Stimulated activated CD8-positive, alpha-beta memory T cell treated with anti-CD3 and anti-CD28 coated beads, Interleukin-7, amount 100 ng/mL, for 4 hours (primary cell): ENCODE results near the gene PARP1.
"Not testable (repeated sequence)": the region's sequence is repeated elsewhere in the genome, so short reads cannot be mapped to it uniquely, and the experiment has no call there.

Source experiments
- DNase-seq, 2 donors: peaks; one replicate each; pipeline ENCODE4 v3.0.0-alpha.2; 2020; ENCODE audit warnings: low read depth in 2 of 2

PARP1 gene

DNA sequence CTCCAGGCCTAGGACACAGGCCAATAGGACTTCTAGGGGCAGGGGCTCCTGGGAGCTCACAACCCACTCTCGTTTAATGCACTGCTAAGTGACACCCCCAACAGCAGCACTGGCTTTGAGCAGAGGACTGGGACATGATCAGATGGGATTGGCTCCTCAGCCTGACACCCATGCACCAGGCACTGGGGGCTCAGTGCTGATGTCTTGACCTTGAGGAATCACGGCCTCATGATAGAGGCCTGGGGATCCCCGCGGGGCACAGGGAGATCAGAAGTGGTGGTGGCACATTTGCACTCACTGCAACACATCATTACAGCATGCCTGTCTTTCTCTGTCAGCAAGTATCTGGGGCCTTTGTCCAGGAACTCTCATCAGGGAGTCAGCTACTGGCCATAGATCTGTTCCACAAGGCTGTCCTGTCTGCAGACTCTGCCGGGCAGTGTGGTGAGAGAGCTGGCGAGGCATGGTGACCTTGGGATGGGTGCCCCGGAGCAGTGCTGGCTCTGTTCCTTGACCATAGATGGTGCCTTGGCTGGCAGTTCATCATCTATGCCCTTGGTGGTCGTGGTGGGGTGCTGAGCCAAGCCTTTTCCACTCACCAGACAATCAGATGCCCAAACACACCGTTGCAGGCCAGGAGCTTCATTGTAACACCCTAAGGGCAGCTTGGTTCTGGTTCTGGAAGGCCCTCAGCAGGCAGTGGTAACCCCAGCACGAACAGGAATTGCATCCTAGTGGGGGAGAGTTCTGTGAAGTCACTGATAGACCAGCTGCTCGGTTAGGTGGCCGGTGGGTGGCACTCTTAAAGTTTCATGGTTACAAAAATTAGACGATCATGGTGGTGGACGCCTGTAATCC is 22.2 kb upstream of the PARP1 start:
- no peak for DNase-seq

DNA sequence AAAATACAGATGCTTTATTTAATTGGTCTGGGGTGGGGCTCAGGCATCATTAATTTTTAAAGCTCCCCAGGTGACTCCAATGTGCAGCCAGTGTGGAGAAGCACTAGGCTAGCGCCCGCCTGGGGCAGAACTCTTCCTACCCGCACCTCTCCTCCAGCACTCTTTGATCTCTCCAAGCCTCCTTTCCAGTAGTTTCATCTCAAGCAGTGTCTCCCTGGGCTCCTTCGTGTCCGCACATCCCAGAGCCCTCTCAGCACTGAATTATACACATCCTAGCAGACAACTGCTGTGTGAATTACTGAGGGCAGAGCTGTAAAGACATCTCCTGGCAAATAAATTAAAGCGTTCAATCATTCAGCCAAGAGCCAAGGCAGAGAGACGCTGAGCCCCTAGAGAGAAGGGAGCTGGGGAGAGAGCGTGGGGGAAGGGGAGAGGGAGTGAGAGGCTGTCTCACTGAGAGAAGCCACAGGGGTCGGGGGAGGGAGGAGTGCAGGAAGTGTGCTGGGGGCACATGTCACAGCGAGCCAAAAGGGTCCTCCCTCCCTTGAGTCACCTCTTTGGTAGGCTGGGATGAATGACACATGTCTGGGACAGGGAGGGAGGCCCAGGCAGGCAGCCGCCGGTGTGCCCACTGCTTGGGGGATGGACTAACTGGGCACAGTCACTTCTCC is 21.0 kb upstream of the PARP1 start:
- DNase-seq = peak; percentile 19 to 37

DNA sequence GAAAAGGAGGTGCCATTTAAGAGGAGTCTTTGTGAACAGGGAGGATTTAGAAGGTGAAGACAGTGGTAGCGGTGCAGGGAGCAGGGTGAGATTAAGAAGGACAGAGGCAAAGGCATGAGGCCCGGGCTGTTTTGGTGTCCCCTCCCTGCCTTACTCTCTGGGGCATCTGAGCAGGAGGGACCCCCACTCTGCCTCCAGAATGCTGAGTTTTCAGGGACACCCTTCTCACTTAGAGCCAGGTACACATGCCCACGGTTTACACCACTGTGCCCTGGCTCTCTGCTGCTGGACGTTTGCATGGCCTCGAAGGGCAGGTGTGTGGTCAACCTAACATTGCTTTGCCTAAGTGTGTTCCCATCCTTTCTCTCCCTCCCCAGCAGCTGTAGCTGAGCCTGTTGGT is 20.5 kb upstream of the PARP1 start:
- no peak for DNase-seq

DNA sequence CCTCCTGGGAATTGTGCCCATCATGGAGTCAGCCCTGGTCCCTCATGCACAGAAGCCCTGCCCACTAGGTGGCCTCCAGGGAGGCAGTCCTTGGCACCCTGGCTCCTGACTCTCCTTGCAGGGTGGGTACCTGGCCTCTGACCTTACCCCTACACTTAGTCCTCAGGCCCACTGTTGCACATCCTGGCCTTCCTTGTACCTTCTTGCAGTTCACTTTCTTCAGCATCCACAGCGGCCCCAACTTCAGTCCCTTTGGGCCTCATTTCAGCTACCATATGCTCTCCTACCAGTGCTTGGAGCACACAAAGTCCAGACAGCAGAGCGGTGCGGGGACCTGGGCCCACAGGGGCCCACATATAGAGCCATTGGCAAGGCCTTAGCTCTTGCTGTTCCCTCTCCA is 19.2 kb upstream of the PARP1 start:
- DNase-seq = no peak

DNA sequence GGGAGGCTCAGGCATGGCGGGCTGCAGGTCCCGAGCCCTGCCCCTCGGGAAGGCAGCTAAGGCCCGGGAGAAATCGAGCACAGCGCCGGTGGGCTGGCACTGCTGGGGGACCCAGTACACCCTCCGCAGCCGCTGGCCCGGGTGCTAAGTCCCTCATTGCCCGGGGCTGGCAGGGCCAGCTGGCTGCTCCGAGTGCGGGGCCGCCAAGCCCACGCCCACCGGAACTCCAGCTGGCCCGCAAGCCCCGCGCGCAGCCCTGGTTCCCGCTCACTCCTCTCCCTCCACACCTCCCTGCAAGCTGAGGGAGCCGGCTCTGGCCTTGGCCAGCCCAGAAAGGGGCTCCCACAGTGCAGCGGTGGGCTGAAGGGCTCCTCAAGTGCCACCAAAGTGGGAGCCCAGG is 18.5 kb upstream of the PARP1 start:
- not testable (repeated sequence) for DNase-seq

DNA sequence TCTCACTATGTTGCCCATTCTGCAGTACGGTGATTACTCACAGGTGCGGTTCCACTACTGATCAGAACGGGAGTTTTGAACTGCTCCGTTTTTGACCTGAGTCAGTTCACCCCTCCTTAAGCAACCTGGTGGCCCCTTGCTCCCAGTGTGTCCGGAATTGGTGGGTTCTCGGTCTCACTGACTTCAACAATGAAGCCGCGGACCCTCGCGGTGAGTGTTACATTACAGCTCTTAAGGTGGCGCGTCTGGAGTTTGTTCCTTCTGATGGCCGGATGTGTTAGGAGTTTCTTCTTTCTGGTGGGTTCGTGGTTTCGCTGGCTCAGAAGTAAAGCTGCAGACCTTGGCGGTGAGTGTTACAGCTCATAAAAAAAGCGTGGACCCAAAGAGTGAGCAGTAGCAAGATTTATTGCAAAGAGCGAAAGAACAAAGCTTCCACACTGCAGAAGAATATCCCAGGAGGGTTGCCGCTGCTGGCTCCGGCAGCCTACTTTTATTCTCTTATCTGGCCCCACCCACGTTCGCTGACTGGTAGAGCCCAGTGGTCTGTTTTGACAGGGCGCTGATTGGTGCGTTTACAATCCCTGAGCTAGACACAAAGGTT is 17.6 kb upstream of the PARP1 start:
- no peak for DNase-seq

DNA sequence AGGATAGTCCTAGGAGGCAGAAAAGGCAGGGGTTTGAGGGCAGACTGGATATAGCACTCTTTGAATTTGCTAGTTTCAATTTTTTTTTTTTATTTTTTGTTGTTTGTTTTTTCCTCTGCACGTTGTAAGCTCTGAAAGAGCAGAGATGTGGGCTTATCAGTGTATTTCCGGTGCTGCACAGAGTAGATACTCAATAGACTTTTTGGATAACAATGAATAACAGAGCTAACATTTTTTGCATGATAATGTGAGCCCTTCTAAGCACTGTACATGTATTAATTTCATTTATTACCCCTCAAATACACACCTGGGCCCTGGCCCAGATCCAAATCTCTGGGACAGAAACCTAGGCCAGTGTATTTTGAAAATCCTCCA is 17.1 kb upstream of the PARP1 start:
- no peak for DNase-seq

DNA sequence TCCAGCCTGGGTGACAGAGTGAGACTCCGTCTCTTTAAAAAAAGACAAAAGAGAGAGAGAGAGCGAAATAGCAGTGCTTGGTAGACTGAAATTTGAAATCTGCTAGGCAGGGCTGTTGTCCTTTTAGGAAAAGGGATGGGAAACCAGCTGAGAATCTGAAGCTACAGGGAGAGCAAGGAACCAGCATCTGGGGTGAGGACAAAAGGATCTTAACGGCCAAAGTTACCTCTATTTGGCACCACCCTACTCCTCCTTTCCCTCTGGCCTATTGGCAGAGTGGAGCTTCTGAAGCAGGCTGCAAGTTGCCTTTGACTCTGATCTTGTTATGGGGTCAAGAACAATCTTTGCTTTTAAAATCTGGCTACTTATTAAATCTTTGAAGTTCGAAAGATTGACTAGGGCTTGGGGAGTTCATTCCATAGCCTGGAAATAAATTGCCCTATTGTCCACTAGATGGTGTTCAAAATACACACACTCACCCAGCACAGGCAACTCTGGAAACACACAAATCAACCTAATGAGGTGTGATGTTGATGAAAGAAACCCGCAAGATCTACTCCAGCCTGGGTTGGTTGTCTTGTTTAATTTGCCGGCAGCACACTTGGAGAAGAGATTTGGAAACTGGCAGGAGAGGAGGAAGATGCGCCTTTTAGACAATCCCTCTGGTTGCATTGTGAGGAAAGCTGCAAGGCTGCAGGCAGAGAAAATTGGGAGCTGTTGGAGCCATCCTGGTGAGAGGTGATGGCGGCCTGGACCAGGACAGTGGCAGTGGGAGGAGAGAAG is 16.5 kb upstream of the PARP1 start:
- no peak for DNase-seq

DNA sequence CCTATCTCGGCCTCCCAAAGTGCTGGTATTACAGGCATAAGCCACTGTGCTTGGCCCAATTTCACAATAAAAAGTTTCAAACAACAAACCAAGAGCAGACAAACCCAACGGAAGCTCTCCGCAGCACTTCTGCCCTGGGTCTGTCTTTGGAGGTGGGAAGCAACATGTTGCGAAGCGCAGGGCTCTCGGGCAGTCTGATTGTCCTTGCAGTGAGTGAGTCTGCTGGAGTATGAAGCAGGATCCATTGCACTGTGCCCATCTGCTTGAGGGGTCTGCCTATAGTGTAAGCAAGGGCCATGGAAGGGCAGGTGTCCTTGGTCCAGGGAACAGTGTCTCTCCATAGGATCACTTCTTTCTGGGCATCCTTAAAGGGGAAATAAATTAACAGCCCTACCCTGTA is 14.6 kb upstream of the PARP1 start:
- DNase-seq = no peak

DNA sequence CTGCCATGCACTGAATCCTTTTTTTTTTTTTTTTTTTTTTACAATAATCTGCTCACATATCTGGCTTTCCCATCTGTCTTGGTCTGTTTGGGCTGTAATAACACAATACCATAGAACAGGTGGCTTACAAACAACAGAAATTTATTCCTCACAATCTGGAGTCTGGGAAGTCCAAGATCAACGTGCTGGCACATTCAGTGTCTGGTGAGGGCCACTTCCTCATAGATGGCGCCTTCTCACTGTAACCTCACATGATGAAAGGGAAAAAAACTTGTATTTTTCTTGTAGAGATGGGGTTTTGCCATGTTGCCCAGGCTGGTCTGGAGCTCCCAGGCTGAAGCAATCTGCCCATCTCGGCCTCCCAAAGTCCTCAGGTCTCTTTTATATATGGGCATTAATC is 13.0 kb upstream of the PARP1 start:
- no peak for DNase-seq

DNA sequence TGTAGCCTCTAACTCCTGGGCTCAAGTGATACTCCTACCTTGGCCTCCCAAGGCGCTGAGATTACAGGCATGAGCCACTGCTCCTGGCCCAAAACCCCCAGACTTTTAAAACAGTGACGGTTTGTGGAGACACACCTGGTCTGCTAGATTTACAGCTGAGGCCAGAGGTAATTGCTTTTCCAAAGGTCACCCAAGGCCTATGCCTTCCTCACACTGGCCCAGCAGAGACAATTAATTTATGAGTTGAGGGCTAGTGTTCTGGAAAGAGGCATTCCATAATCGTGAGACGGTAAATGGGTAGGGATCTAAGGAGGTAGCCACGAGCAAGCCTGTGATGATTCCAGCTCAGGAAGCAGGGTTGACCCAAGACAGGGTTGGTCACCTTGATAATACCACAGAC is 12.4 kb upstream of the PARP1 start:
- no peak for DNase-seq

DNA sequence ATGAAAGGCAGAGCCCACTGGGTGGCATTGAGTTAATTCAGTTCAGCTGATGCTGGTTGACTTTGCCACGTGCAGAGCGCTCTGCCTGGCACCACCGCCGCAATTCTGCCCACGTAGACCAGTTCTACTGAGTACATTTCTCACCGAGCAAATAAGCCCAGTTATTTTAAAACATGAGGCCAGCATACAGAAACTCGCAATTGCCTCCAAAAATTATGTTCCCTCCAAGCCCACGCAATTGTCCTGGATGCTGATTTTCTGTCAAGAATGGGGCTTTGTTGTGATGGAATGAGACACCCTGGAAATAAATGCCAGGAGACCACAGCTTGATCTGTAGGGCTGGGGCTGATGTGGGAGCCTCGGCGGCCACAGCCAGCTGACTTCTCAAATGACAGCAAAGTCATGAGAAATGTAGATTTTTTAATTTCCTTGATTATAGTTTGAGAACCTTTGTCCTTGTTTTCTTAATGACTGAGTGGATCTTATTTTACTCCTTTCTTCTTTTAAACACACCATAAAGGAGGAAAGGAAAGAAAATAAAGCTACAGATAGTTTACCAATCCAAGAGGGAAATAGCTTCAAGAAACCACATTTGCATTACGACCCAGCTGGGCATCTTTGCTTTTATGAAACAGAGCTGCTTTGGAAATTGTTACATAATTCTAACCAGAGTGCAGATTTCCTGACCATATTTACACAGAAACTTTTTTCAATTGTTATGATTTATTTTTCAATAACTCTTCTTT is 11.6 kb upstream of the PARP1 start:
- DNase-seq = no peak

DNA sequence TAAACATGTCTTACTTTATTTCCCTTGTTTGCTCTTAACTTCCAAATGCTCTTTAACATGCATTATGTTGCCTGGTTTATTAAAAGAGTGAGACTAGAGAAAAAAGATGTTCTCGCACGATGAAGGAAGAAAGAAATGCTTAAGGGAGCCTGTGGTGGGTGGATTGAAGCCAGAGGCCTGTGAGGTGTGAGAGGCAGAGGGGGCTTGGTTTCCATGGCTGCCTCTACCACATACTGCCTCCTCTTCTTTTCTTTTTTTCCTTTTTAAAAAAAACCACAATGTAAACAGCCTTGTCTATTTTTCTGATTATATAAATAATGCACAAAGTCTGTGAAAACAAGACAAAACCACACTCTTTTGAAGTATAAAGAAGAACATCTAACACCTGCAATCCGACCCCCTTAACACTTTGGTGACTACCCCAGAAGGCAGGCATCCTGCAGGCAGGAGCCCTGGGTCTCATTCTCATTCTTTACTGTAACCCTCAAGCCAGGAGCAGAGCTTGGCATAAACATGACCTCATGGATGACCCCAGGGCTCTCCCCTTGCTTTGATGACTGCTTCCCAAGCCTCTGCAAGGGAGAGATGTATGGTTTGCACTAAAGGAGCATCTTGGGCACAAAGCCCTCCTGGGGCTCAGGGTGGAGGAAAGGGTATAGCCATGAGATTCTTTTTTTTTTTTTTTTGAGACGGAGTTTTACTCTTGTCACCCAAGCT is 10.1 kb upstream of the PARP1 start:
- DNase-seq = no peak

DNA sequence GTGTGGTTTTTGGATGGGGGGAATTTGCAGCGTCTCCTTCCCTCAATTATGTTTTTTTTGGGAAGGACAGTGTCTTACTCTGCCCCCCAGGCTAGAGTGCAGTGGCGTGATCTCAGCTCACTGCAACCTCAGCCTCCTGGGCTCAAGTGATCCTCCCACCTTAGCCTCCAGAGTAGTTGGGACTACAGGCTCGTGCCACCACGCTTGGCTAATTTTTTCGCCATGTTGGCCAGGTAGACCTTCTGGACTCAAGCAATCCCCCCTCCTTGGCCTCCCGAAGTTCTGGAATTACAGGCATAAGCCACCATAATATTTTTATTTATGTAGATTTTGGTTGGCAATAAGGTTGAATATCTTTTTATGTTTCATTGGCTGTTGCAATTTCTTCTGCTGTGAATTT is 9.5 kb upstream of the PARP1 start:
- DNase-seq = no peak

DNA sequence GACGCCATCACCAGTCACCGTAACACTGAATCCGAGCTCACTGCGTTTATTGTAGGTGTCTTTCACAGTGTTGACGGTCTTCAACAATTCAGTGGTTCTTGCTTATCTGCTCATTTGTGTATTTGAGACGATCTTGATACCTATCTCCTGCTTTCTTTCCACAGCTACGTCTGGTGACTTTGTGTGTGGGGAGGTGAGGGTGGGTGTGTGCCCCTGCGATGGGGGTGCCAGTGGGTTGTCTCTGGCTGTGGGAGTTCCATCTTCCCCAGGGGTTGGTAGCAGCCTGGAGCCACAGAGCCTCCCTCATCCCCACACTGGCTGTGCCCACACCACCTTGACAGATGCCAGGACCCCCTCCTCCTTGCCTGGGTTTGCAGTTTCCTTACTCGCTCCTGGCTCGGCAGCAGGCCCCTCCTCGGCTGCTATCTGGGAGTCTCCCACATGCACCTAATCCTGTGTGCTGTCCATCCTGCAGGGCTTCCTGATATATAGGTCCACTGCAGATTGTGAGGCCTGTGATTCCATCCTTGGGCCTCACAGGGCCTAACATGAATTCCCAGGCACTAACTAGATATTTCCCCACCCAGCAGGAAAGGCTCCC is 6.3 kb upstream of the PARP1 start:
- DNase-seq = no peak

DNA sequence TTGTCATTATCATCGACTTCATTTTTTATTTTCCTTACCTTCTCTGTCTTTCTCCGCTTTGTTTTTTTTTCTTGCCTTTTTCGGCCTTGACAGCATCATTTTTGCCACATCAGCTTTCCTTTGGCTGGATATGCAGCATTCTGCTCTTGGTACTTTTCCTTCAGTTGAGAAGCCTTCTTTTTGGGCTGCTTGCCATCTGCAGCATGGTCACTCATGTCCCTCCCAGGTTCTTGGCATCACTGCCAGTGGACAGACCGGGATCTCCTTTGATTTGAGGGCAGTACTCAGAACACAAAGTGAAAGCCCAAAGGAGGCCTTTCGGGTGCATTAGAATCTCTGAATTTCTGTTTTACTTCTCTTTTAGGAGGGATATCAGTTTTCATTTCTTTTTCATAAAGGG is 3.7 kb upstream of the PARP1 start:
- DNase-seq = no peak

DNA sequence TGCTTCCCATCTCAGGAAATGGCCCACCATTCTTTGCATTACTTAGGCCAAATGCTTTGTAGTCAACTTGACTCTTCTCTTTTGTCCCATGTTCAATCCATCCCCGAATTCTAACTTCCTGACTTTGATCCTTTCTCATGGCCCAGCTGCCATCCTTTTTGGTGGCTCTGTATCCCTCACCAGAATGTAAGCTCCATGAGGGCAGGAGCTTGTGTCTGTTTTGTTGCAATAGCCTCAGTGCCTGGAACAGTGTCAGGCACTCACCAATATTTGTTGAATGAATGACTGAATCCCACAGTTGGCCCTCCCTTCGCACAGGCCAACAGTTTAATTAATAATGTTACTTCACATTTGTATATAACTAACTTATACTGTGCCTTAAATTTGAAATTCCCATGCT is 3.1 kb upstream of the PARP1 start:
- DNase-seq = no peak

DNA sequence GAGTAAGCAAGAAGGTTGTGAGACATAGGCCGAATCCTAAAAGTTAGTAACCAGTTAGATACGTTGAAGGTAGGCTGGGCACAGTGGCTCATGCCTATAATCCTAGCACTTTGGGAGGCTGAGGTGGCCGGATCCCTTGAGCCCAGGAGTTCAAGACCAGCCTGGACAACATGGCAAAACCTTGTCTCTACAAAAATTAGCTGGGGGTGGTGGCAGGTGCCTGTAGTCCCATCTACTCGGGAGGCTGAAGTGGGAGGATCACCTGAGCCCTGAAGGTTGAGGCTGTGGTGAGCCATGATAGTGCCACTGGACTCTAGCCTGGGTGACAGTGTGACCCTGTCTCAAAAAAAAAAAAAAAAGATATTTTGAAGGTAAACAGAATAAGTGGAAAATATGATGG is 1.5 kb upstream of the PARP1 start:
- DNase-seq = no peak

DNA sequence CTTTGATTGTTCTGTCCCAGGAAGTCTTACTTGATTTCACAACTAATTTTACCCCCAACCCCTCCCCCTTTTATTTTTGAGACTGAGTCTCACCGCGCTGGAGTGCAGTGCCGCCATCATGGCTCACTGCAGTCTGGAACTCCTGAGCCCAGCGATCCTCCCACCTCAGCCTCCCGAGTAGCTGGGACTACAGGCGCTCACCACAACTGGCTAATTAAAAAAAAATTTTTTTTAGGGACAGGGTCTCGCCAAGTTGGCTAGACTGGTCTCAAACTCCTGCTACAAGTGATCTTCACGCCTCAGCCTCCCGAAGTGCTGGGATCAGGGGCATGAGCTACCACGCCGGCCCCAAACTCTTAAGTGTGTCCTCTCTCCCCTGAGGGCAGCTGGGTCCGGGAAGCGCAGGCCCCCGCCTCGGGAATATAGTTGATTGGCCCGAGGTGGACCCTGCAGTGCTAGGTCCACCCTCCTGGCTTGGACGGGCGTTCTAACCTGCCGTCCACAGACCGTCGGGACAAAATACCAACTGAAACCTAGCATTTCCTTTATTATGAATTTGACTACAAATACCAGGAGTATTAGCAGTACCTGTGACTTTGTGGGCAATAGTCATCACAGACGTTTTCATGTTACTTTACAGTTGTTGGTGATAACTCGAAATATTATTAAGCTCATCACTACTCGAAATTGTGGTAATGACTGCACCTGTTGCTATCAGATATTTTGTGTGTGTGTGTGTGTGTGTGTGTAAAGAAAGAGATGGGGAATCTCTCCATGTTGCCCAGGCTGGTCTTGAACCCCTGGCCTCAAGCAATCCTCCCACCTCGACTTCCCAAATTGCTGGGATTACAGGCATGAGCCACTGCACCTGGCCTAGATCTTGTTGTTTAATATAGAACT is 642 bp upstream of the PARP1 start:
- DNase-seq = no peak

DNA sequence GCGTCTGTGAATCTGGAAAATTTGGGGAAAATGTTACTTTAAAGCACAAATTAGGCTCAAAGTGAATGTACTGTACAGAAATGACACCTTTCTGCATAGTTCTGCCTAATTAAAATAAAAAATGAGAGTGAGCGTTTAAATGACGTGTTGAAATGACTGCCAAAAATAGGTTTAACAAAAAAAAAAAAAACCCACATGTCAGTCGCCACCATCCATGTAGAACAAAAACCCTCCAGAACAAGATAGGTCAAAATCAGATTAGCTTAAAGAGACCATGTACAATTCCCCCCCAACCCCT is 745 bp downstream of the PARP1 start:
- DNase-seq = no peak
